K562 (cell line): ENCODE data around the gene OTOGL. TPM values are rescaled to one million over a fixed set of nuclear protein-coding genes. Genes with fewer than 3 reads are reported as not detected.

Experiments
- ATAC-seq: fragments of 200-7000 bp; cut with Tn5 transposase; 3 replicates; pipeline ENCODE4 v1.9.1; 2020; ENCODE audit warnings: moderate library complexity
- BruUV-seq: library from RNA; stranded (reverse); fragments of 400-500 nt; replicated peaks from 2 replicates; lab custom pipeline; 2021; lab: Mats Ljungman, UMichigan
- CTCF ChIA-PET: fragments of 300-600 bp; formaldehyde crosslinking; extraction: SDS; loops from one replicate; lab custom pipeline; 2021; ENCODE audit warnings: low intra/inter-chr PET ratio; lab: Yijun Ruan, JAX
- POLR2A ChIA-PET: fragments of 300-600, 350-650 bp; sonication (Branson Sonifier 250); formaldehyde crosslinking; extraction: SDS; loops from one replicate; lab custom pipeline; 2021; ENCODE audit warnings: antibody characterized with exemption, inconsistent platforms; lab: Yijun Ruan, JAX
- DNase-seq, 4 experiments: peaks; one replicate each; pipeline versions ENCODE4 v3.0.0 to v3.0.0-alpha.2; 2011 to 2018; ENCODE audit warnings: low spot score in 3 of 4, mixed read lengths in 3 of 4; ENCODE audit errors: extremely low read depth in 1 of 4
- FAIRE-seq: peaks from 2 replicates; lab custom pipeline; 2011; peaks lifted over from hg19 to GRCh38; lab: Jason Lieb, UNC
- H2AFZ ChIP-seq: 2 replicates; pipeline ENCODE4 v1.6.0; 2011; ENCODE audit warnings: low read depth, low read length, control low read depth, inconsistent platforms
- H3K27ac ChIP-seq: fragments of 200-600 bp; 3 replicates; pipeline ENCODE4 v1.8.0; 2011; ENCODE audit warnings: low read depth, mild to moderate bottlenecking, control low read depth, inconsistent platforms, low read length, moderate library complexity, mixed read lengths; ENCODE audit errors: extremely low read depth
- H3K27me3 ChIP-seq, 2 experiments: fragments of 300-600 bp in 1 of 2; 2 replicates in 1 of 2; 3 replicates in 1 of 2; pipeline versions ENCODE4 v1.6.0 to v1.8.0; 2011; ENCODE audit warnings: inconsistent platforms in 2 of 2, low read length in 2 of 2, mild to moderate bottlenecking in 1 of 2, mixed read lengths in 1 of 2, moderate library complexity in 1 of 2; ENCODE audit not compliant: control insufficient read depth in 2 of 2, insufficient read depth in 2 of 2
- H3K36me3 ChIP-seq: fragments of 300-600 bp; 3 replicates; pipeline ENCODE4 v1.8.0; 2011; ENCODE audit warnings: mild to moderate bottlenecking, low read length, inconsistent platforms; ENCODE audit not compliant: control insufficient read depth, insufficient read depth
- H3K4me1 ChIP-seq, 2 experiments: fragments of 200-600 bp in 1 of 2; replicated peaks in 1 of 2; 2 replicates in 1 of 2; 3 replicates in 1 of 2; pipeline versions ENCODE4 v1.5.1 to v1.8.0; 2011; ENCODE audit warnings: inconsistent platforms in 2 of 2, low read length in 2 of 2, mild to moderate bottlenecking in 1 of 2, mixed read lengths in 1 of 2, moderate library complexity in 1 of 2; ENCODE audit not compliant: control insufficient read depth in 2 of 2, insufficient read depth in 2 of 2
- H3K4me2 ChIP-seq: 2 replicates; pipeline ENCODE4 v1.6.1; 2011; ENCODE audit warnings: low read length, control low read depth, inconsistent platforms, mixed read lengths; ENCODE audit not compliant: insufficient read depth
- H3K4me3 ChIP-seq: fragments of 200-600 bp; sonication (generic), shearing (Covaris generic); 2 replicates; pipeline ENCODE4 v1.5.1; 2016; ENCODE audit warnings: control low read depth, inconsistent platforms
- H3K79me2 ChIP-seq: fragments of 200-600 bp; 3 replicates; pipeline ENCODE4 v1.8.0; 2011; ENCODE audit warnings: low read length, inconsistent platforms; ENCODE audit not compliant: control insufficient read depth, insufficient read depth
- H3K9ac ChIP-seq, 2 experiments: 2 replicates each; pipeline versions ENCODE4 v1.6.0 to v1.6.1; 2011; ENCODE audit warnings: low read depth in 2 of 2, low read length in 2 of 2, control low read depth in 1 of 2, inconsistent platforms in 1 of 2, mild to moderate bottlenecking in 1 of 2, mixed read lengths in 1 of 2; ENCODE audit not compliant: insufficient read depth in 1 of 2
- H3K9me1 ChIP-seq: one replicate; pipeline ENCODE4 v1.6.0; 2011; ENCODE audit warnings: inconsistent platforms, mild to moderate bottlenecking, low read length, moderate library complexity; ENCODE audit not compliant: control insufficient read depth, insufficient read depth
- H3K9me3 ChIP-seq: replicated peaks from 2 replicates; pipeline ENCODE4 v1.5.1; 2011; ENCODE audit warnings: low read depth, low read length, inconsistent platforms; ENCODE audit not compliant: control insufficient read depth, insufficient read depth
- H4K20me1 ChIP-seq: replicated peaks from 2 replicates; pipeline ENCODE4 v1.6.1; 2011; ENCODE audit warnings: low read length, inconsistent platforms, mixed read lengths; ENCODE audit not compliant: control insufficient read depth, insufficient read depth
- ETV1 ChIP-seq: fragments of 450-650 bp; conservative IDR thresholded peaks from 2 replicates; pipeline ENCODE4 v1.6.1; 2016; ENCODE audit warnings: missing genetic modification characterization, control low read depth, low read depth, missing compliant biosample characterization
- EWSR1 ChIP-seq: fragments of 450-650 bp; IDR thresholded peaks from 2 replicates; pipeline ENCODE4 v1.6.1; 2018; ENCODE audit warnings: borderline replicate concordance, mild to moderate bottlenecking, low read depth, moderate library complexity; ENCODE audit not compliant: partially characterized antibody
- FOXK2 ChIP-seq, 2 experiments: fragments of 450-650 bp; IDR thresholded peaks in 1 of 2; conservative IDR thresholded peaks in 1 of 2; 2 replicates each; pipeline ENCODE4 v1.6.1; 2016; ENCODE audit warnings: low read depth in 2 of 2, mild to moderate bottlenecking in 1 of 2
- NFATC3 ChIP-seq: fragments of 450-650 bp; IDR thresholded peaks from 2 replicates; pipeline ENCODE4 v1.6.1; 2017; ENCODE audit warnings: mild to moderate bottlenecking
- RBFOX2 ChIP-seq: fragments of 200-400 bp; formaldehyde crosslinking; IDR thresholded peaks from 2 replicates; pipeline ENCODE4 v1.6.1; 2017; ENCODE audit warnings: low read depth, mild to moderate bottlenecking, low read length, moderate library complexity
- SETDB1 ChIP-seq: IDR thresholded peaks from one replicate; pipeline ENCODE4 v1.6.1; 2012; ENCODE audit warnings: low read length, control low read depth, inconsistent platforms
- ZFP1 ChIP-seq: fragments of 450-650 bp; formaldehyde crosslinking; IDR thresholded peaks from 2 replicates; pipeline ENCODE4 v1.4.0; 2020; ENCODE audit warnings: mild to moderate bottlenecking, mixed read lengths
- ZNF197 ChIP-seq: fragments of 200-800 bp; sonication (Bioruptor generic); IDR thresholded peaks from 2 replicates; pipeline ENCODE4 v1.6.1; 2016; ENCODE audit warnings: low read depth, missing genetic modification characterization, missing compliant biosample characterization
- WGBS: fragments of 100-300 bp; shearing (Covaris generic); methylation state at CpG from one replicate; pipeline ENCODE4 v1.1.6; 2016; ENCODE audit warnings: low coverage, mixed read lengths; ENCODE audit not compliant: insufficient coverage; ENCODE audit errors: missing lambda C conversion rate; 5-methylcytosine and 5-hydroxymethylcytosine counted together
- in situ Hi-C: fragments of 300-500 bp; cut with MboI; formaldehyde crosslinking; loops from 4 replicates; pipeline ENCODE4 v1.15.0; 2018; ENCODE audit warnings: inconsistent platforms, mixed read lengths
- intact Hi-C: fragments of 100-400 bp; cut with micrococcal nuclease; formaldehyde crosslinking; loops from 2 replicates; pipeline ENCODE4 v1.14.2; 2022
- polyA plus RNA-seq, 8 experiments: library from polyadenylated mRNA; depleted of rRNA in 4 of 8; stranded (reverse) in 5 of 8; unstranded in 3 of 8; fragments of >200 nt; fragmentation: Nextera tagmentation in 2 of 8; fragmentation: Illumina TruSeq in 1 of 8; extraction: Ambion mirVana in 2 of 8; extraction: Trizol in 1 of 8; gene quantifications; 2 replicates each; pipeline versions ENCODE4 v1.2.1 to v1.2.3, GENCODE V29; 2011 to 2014; ENCODE audit warnings: inconsistent platforms in 1 of 8, missing spikeins in 1 of 8
- total RNA-seq, 7 experiments: library from RNA; depleted of rRNA in 6 of 7; stranded (reverse); fragments of >200 nt in 6 of 7; fragmentation: Illumina TruSeq in 2 of 7; extraction: Trizol in 2 of 7; gene quantifications; 2 replicates each; pipeline versions ENCODE4 v1.2.1 to v1.2.3, GENCODE V29; 2011 to 2021; ENCODE audit warnings: low replicate concordance in 1 of 7
- TF ChIP-seq, protein P1 (sequence below): fragments of 250-450 bp; sonication (Bioruptor Pico); IDR thresholded peaks from 2 replicates; pipeline ENCODE4 v1.5.0; 2021

The OTOGL gene
- total and polyA plus RNA-seq, 9 of the 15 experiments (the other 6 are each of a cell fraction or from before 2014, with no cell fraction given) = 0.02 to 0.03 TPM; not detected in 7

DNA sequence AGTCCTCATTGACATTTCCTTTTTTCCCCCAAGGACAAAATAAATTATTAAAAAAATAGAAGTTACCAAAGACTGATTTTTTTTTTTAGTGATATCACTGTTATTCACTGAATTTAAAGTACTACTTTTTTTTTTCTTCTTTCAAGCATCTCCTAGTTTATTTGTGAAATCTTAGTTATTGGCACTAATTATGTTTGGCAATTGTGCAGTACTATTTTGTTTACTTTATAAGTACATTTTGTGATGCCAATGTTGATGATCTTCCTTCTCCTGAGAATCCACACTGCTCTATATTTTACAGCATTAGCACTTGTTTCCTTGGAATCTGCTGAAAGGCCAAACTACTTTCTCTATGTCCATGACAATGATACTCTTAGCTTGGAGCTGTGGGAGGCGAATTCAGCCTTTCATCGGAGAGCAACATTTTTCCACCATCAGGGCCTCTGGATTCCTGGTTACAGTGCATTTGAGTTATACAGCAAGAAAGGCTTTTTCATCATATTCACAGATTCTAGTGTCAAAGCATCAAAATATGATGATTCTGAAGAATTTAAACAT is 220.9 kb downstream of the OTOGL start (continued):
- TF ChIP-seq, protein P1, sequence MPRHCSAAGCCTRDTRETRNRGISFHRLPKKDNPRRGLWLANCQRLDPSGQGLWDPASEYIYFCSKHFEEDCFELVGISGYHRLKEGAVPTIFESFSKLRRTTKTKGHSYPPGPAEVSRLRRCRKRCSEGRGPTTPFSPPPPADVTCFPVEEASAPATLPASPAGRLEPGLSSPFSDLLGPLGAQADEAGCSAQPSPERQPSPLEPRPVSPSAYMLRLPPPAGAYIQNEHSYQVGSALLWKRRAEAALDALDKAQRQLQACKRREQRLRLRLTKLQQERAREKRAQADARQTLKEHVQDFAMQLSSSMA (CRISPR knock-in tag) = no peak

DNA sequence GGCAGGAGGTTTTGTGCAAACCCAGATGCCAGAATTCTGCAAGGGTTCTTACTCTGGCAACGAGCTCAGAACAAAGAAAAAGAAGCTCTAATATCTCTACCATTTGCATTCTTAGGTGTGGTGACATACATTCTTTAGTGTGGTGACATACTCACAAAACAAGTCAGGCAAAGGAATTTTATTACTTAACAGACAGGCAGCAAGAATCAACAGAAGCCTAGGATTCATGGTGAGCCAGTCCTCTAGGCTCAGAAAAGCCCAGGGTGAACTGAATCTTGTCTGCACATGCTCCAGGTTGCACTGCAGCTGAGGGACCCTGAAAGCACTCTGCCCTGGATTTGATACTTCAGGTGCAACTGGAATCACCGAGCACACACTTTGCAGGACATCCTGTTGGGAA is 222.3 kb downstream of the OTOGL start:
- Histone ChIP-seq H3K9me1 (no peaks in the 10 kb centered on the region), H3K4me1 (no peaks in the 10 kb centered on the region), H3K36me3 (no peaks in the 10 kb centered on the region), H2AFZ (no peak overlapping the region), H3K4me3 (no peak overlapping the region), H3K4me2 (no peak overlapping the region), H4K20me1 (no peaks in the 10 kb centered on the region), H3K9ac (no peak overlapping the region), H3K9me3 (no peaks in the 10 kb centered on the region), H3K27ac (no peak overlapping the region), H3K79me2 (no peaks in the 10 kb centered on the region), H3K27me3 (no peaks in the 10 kb centered on the region)
- POLR2A ChIA-PET = no interaction called here
- intact Hi-C loops (no loop called here), in situ Hi-C loops (no loop called here)
- 0% methylated on average over 2 of the region's 2 CpGs for WGBS
- ATAC-seq = no peak
- DNase-seq = no peak
- no peak for TF ChIP-seq ZNF197
- no peak for TF ChIP-seq SETDB1
- no peak for TF ChIP-seq RBFOX2
- TF ChIP-seq EWSR1 = no peak
- no peak for TF ChIP-seq ETV1
- TF ChIP-seq NFATC3 = no peak
- TF ChIP-seq FOXK2 (conservative IDR thresholded peaks at IDR 0.05 in 1 of 2, IDR thresholded peaks at IDR 0.05 in 1 of 2; ENCODE audit: low read depth in 2 of 2) = no peak
- TF ChIP-seq ZFP1 = no peak
- no TSS peak for BruUV-seq
- CTCF ChIA-PET = no interaction called here
- no peak for FAIRE-seq
